DOHH2 (cell line): ENCODE results near the gene PLCB3.
A peak's percentile ranks its signal among the peaks of the same experiment; 100 is the strongest.
"Not testable (repeated sequence)": the region's sequence is repeated elsewhere in the genome, so short reads cannot be mapped to it uniquely, and the experiment has no call there.

Experiments
- H3F3A ChIP-seq: fragments of 200-600 bp; sonication (generic), shearing (Covaris generic); 2 replicates; pipeline ENCODE4 v1.6.0; 2016; ENCODE audit warnings: antibody characterized with exemption, mild to moderate bottlenecking; ENCODE audit not compliant: control insufficient read depth, insufficient read depth
- H3K27ac ChIP-seq: fragments of 200-600 bp; sonication (generic); 2 replicates; pipeline ENCODE4 v1.5.1; 2014; ENCODE audit warnings: low read depth, mild to moderate bottlenecking, low read length, moderate library complexity
- H3K27me3 ChIP-seq: fragments of 200-600 bp; sonication (generic); 2 replicates; pipeline ENCODE4 v1.6.1; 2014; ENCODE audit warnings: mild to moderate bottlenecking, low read length, mixed read lengths; ENCODE audit not compliant: control insufficient read depth
- H3K36me3 ChIP-seq: fragments of 200-600 bp; sonication (generic); 2 replicates; pipeline ENCODE4 v1.6.1; 2014; ENCODE audit warnings: mild to moderate bottlenecking, low read length, moderate library complexity, mixed read lengths; ENCODE audit not compliant: control insufficient read depth
- H3K4me1 ChIP-seq: fragments of 200-600 bp; sonication (generic); 2 replicates; pipeline ENCODE4 v1.6.1; 2014; ENCODE audit warnings: mild to moderate bottlenecking, low read length, mixed read lengths; ENCODE audit not compliant: control insufficient read depth
- H3K4me2 ChIP-seq: fragments of 200-600 bp; sonication (generic); 2 replicates; pipeline ENCODE4 v1.6.0; 2014; ENCODE audit warnings: mild to moderate bottlenecking, low read length, moderate library complexity
- H3K4me3 ChIP-seq: fragments of 200-600 bp; sonication (generic); 2 replicates; pipeline ENCODE4 v1.5.1; 2014; ENCODE audit warnings: mild to moderate bottlenecking, low read length, mixed read lengths
- H3K79me2 ChIP-seq: fragments of 200-600 bp; sonication (generic); 2 replicates; pipeline ENCODE4 v1.6.1; 2014; ENCODE audit warnings: mild to moderate bottlenecking, low read length, mixed read lengths; ENCODE audit not compliant: control insufficient read depth
- H3K9me2 ChIP-seq: fragments of 200-600 bp; sonication (generic); replicated peaks from 2 replicates; pipeline ENCODE4 v1.6.1; 2014; ENCODE audit warnings: mild to moderate bottlenecking, low read length, mixed read lengths; ENCODE audit not compliant: control insufficient read depth
- H3K9me3 ChIP-seq: fragments of 200-600 bp; sonication (generic); 2 replicates; pipeline ENCODE4 v1.6.1; 2014; ENCODE audit warnings: antibody characterized with exemption, low read length, mixed read lengths; ENCODE audit not compliant: control insufficient read depth, insufficient read depth
- H4K20me1 ChIP-seq: fragments of 200-600 bp; sonication (generic); 2 replicates; pipeline ENCODE4 v1.6.0; 2014; ENCODE audit warnings: low read depth, mild to moderate bottlenecking, antibody characterized with exemption, low read length, moderate library complexity; ENCODE audit not compliant: control insufficient read depth, insufficient read depth
- CTCF ChIP-seq: fragments of 200-600 bp; sonication (generic); IDR thresholded peaks from one replicate; pipeline ENCODE4 v1.5.1; 2014; ENCODE audit warnings: antibody characterized with exemption, mild to moderate bottlenecking, low read depth, low read length; ENCODE audit not compliant: poor library complexity, severe bottlenecking
- EZH2phosphoT487 ChIP-seq: fragments of 200-600 bp; sonication (generic); IDR thresholded peaks from 2 replicates; pipeline ENCODE4 v1.6.1; 2017; ENCODE audit warnings: borderline replicate concordance, mild to moderate bottlenecking, antibody characterized with exemption, low read length, moderate library complexity, mixed read lengths

The PLCB3 gene

GRCh38 chr11:64306876-64307622 is 55.7 kb downstream of the PLCB3 start:
- peaks cover 52% of the 10 kb centered on the region for H3K79me2 ChIP-seq
- H3K27me3 ChIP-seq = no peaks in the 10 kb centered on the region
- TF ChIP-seq CTCF (no peak), EZH2phosphoT487 (no peak)
- peaks cover 38% of the 10 kb centered on the region for H3K36me3 ChIP-seq
- no peaks in the 10 kb centered on the region for H4K20me1 ChIP-seq
- H3K4me1 ChIP-seq = peaks cover 26% of the 10 kb centered on the region
- no peaks in the 10 kb centered on the region for H3K9me3 ChIP-seq
- H3K4me3 ChIP-seq = peak overlapping the region; percentile 99
- H3F3A ChIP-seq = no peaks in the 10 kb centered on the region; the same call in 1 of the 2 replicates
- H3K9me2 ChIP-seq = no peaks in the 10 kb centered on the region
- peak overlapping the region; percentile 63 for H3K27ac ChIP-seq
- H3K4me2 ChIP-seq = peak overlapping the region; percentile 87

GRCh38 chr11:64307795-64308194 is 56.5 kb downstream of the PLCB3 start:
- H3K4me3 ChIP-seq, H3K9me3 ChIP-seq, H3F3A ChIP-seq, H3K9me2 ChIP-seq, H3K27me3 ChIP-seq, H3K27ac ChIP-seq, H4K20me1 ChIP-seq: not testable (repeated sequence)
- H3K4me1 ChIP-seq = peaks cover 26% of the 10 kb centered on the region
- peaks cover 44% of the 10 kb centered on the region for H3K36me3 ChIP-seq
- peaks cover 56% of the 10 kb centered on the region for H3K79me2 ChIP-seq
- peak overlapping the region; percentile 87; the same call in 1 of the 2 replicates for H3K4me2 ChIP-seq

- no peak overlapping the region for H3K4me3 ChIP-seq
- no peaks in the 10 kb centered on the region for H3K9me2 ChIP-seq
- no peak overlapping the region for H3K4me2 ChIP-seq
- H3K27me3 ChIP-seq = no peaks in the 10 kb centered on the region
- TF ChIP-seq CTCF (no peak), EZH2phosphoT487 (no peak)
- H4K20me1 ChIP-seq = no peaks in the 10 kb centered on the region
- H3F3A ChIP-seq = peaks cover 19% of the 10 kb centered on the region
- H3K9me3 ChIP-seq = no peaks in the 10 kb centered on the region
- no peak overlapping the region for H3K27ac ChIP-seq
- peaks cover 62% of the 10 kb centered on the region for H3K79me2 ChIP-seq
- H3K4me1 ChIP-seq = peaks cover 21% of the 10 kb centered on the region
- peaks cover 58% of the 10 kb centered on the region for H3K36me3 ChIP-seq
Observed at GRCh38 chr11:64312947-64313346, 61.6 kb downstream of the PLCB3 start.

GRCh38 chr11:64313491-64314145 is 62.3 kb downstream of the PLCB3 start:
- peaks cover 19% of the 10 kb centered on the region for H3F3A ChIP-seq

More at GRCh38 chr11:64313491-64314145, 62.3 kb downstream of the PLCB3 start:
- H3K4me3 ChIP-seq = no peak overlapping the region
- H3K36me3 ChIP-seq = peaks cover 59% of the 10 kb centered on the region
- no peak overlapping the region for H3K4me2 ChIP-seq
- no peaks in the 10 kb centered on the region for H3K9me3 ChIP-seq
- no peak for TF ChIP-seq EZH2phosphoT487
- TF ChIP-seq CTCF = no peak
- H4K20me1 ChIP-seq = no peaks in the 10 kb centered on the region
- peaks cover 21% of the 10 kb centered on the region for H3K4me1 ChIP-seq
- no peak overlapping the region for H3K27ac ChIP-seq
- no peaks in the 10 kb centered on the region for H3K9me2 ChIP-seq
- no peaks in the 10 kb centered on the region for H3K27me3 ChIP-seq
- peaks cover 63% of the 10 kb centered on the region for H3K79me2 ChIP-seq
